HG03066 (cell line): ENCODE data around the gene ROBO1.
"Not testable (repeated sequence)": the region's sequence is repeated elsewhere in the genome, so short reads cannot be mapped to it uniquely, and the experiment has no call there.

Source experiments
- ATAC-seq: cut with Tn5 transposase; IDR thresholded peaks from one replicate; pipeline ENCODE4 v1.9.1; 2021; ENCODE audit warnings: low read depth; ENCODE audit not compliant: unreplicated experiment

Gene ROBO1

DNA sequence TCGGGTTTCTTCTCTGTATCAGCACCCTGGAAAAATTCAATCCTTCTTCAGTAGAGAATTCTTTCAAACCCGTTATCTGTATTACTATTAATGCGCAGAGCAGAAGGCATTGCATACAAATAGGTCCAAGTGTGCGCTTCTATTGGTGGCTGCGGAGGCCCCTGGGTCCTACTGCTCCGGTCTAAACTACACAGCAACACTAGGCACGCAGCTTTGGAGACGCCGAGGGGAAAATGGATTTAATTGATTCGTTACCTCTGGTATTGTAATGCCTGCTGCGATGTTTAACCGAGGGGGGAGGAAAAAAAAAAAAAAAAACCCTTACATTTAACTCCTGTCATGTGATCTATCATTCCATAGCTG, at the start of gene ROBO1:
Gene ROBO1, minus strand, starts transcription at position 94 of the 363 bp plus-strand sequence.
- ATAC-seq: no peak

DNA sequence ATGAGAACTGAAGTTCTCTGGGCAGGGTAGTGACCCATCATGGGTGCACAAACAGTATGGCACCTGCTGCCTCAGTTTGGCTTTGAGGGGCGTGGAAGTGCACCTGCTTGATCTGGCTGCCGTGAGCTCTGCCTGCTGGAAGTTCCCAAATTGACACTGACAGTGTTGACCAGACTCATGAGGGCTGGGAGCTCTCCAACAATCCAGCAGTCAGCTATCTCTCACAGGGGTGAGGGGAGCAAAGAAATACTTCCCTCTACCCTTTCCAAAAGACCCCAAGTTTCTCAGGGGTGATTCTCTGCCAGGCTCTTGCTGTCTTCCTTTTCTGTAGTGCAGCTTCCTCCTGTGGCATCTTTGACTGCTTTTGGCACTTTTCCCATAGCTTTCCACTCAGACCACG, 49.4 kb upstream of the ROBO1 start:
- ATAC-seq: no peak

DNA sequence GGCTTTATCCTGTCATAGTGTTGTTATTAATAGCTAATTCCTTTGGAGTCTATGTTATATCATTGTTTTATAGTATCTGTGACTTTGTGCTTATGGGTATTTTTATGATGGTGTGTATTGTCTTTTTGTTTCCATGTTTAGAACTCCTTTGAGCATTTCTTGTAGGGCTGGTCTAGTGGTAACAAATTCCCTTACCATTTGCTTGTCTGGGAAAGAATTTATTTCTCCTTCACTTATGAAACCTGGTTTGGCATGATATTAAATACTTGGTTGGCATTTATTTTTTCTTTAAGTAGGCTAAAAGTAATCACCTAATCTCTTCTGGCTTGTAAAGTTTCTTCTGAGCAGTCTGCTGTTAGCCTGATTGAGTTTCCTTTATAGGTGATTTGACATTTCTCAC, 47.7 kb upstream of the ROBO1 start:
- ATAC-seq: no peak

DNA sequence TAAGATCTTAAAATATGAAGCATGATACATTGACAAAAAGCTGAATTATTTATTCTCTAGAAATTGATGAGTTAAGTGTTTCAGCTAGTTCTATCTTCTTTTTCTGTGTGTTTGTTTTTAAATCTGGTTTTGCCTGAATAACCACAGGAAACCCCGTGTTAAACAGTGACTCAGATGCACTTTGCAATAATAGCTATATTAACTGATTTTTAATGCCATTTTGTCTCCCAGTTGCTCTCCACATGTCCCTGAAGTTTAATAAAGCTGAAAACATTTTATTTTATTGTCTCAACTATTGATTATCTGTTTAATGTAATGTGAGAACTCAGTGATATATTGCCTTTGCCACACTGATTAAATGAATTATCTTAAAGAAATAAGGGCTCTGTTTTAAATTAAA, 42.8 kb upstream of the ROBO1 start:
- ATAC-seq: no peak

DNA sequence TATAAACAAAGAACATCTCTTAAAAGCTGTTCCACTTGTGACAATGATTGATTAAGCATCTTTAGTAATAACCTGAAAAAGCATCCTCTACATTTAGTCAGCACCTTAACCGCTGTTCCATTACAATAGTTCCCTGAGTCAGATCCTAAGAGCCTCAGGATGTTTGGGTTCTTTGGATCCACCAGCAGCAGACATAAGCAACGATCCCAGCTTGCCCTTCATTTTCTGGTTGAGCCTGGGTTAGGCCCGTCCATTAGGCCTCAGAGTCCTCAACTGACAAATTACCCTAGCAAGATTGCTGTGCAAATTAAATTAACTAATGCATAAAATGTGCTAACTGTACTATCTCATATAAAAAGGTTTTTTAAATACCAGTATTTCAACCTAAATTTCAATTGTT, 42.3 kb upstream of the ROBO1 start:
- ATAC-seq: no peak

DNA sequence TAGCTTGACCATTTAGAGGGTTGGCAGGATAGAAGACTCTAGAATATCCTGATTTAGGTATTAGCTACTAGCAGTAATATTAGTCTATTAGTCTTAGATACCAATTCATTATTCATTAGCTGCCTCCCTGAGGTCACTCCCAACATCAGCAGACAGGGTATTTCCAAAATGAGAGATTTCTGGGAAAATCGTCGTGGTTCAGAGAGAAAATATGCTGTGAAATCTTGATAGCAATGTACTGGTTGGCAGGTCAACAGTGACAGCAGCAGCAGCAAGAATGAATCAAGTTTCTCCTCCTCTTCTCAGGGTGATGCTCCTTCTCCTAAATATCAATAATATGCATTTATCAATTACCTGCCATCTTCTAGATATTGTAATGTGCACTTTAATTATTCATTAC, 41.3 kb upstream of the ROBO1 start:
- ATAC-seq: no peak

DNA sequence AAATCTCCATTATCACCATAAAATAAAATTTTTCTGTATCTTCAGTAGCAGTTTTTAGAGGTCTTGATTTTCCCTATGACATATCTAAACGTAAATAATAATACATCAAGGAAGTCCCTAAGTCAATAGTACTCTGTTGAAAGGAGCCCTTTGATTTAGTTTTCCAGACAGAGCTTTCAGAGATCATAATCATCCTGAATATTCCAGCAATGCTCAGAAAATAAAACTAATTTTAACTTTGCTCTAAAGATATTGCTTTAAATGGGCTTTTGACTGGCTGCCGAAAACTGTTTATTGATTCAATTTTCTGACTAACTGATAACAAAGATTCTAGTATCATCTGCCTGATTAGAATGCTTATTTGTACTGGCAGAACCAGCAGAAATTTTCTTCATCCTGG, 40.7 kb upstream of the ROBO1 start:
- no peak for ATAC-seq

DNA sequence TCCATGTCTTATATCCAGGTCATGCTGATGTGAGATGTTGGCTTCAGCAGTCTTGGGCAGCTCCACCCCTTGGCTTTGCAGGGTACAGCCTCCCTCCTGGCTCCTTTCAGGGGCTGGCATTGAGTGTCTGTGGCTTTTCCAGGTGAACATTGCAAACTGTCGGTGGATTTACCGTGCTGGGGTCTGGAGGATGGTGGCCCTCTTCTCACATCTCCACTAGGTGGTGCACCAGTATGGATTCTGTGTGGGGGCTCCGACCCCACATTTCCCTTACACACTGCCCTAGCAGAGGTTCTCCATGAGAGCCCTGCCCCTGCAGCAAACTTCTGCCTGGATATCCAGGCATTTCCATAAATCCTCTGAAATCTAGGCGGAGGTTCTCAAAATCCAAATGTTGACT, 22.4 kb upstream of the ROBO1 start:
- ATAC-seq: not testable (repeated sequence)

DNA sequence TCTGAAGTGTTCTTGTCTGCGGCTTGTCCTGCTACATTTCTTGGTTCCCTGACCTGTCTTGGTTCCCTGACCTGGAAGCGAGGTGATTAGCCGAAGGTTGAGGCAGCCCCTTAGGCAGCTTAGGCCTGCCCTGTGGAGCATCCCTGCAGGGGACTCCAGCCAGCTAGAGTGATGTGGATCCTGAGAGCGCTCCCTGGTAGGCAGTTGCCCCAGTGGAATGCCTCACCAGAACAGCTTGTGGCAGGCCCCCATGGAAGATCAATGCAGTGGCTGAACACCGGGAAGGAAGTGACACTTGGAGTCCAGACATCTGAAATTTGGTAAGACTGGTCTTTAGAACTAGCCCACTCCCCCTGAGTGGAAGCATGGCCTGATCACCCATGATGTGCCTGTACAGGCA, 5.5 kb upstream of the ROBO1 start:
- no peak for ATAC-seq

DNA sequence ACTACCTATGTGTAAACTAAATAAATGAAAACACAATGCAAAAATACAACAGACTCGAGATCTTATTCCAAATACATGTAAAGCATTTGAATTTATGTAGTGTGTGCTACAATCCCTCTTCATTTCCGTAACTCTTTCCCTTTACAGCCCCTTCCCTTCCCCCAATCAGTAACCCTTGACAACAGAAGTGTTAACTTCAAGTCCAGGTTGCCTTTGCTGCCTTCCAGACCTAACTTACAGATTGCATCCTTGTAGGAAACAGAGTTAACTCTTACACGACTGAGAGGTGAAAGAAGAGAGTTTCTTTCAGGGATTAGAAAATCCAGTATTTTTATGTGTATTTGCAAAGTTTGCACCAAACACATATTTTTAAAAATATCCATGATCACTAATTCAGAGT, 1.4 kb upstream of the ROBO1 start:
- ATAC-seq: no peak

DNA sequence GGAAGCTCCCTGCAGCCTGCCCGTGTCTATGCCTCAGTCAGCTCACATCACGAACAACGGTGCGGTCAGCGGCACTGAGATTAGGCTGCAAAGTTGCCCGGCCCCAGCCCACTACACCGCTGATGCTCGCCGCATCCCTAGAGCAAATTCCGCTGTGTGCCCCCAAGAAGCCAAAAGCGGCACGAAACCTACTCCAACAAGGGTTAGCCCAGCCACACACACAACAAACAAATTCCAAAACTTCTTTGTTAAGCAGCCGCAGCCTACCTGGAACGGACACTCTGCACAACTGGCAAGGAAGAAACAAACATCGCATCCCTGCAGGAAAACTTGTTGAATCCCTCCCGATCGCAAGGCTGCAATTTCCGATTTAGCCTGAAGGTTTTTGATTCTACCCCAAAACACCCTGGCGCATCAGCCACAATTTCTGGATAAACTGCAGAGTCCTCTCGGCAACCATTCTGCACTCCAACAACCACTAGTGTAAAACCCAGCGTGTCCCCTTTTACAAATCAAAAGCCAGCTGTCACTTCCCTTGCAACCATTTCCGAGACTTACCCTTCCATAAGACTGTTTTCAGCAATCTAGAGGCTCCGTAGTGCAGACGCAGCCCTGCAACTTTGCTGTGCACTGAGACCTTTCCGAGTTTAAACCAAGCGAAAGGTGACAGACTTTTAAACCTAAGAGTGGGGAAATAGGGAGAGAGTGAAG, 449 bp downstream of the ROBO1 start:
- no peak for ATAC-seq

DNA sequence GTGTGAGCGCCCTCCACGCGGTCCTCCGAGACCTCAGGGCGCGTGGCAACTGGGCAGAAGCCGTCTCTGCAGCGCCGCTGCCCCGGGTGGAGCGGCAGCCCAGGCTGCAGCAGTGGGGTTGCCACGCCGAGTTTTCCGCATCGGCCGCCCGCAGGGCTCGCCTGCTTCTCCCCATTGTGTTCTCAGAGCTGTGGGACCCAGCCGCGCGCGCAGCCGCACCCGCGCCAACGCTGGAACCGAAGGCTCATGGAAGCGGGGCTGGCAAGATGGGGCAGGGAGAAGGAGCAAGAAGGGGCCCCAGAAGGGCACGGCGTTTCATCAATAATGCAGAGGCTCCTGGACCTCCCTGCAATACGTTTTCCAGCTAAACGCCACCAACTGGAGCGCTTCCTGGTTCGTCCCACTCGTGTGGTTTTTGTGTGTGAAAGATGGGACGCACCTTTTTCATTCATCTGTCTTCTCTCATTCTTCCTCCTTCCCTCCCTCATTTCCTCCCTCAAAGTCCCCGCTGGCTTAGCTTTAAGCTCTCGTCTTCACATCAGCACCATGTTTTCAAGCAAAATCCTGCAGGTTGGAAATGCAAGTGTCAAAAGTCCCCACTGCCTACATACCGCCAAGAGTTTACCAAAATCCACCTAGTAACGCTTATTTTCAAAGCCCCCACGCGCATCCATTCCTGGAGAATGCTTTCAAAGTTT, 1.2 kb downstream of the ROBO1 start:
- no peak for ATAC-seq

DNA sequence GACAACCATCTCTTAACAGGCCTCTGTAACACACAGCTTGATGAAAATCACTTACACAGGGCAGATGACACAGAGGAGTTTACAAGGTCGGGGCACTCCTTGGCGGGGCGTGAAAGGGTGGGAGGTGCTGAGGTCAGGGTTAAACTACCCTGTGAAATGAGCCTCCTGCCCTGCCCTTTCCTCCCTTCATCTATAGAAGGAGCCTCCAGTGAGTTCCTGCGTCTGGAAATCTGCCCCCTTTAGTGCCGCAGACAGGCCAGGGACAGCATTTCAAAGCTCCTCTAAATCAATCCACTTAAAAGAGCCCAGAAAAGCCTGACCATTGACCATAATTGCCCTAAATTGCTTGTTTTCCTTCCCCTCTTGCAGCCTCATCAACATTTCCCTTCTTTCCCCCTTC, 1.9 kb downstream of the ROBO1 start:
- ATAC-seq: no peak

DNA sequence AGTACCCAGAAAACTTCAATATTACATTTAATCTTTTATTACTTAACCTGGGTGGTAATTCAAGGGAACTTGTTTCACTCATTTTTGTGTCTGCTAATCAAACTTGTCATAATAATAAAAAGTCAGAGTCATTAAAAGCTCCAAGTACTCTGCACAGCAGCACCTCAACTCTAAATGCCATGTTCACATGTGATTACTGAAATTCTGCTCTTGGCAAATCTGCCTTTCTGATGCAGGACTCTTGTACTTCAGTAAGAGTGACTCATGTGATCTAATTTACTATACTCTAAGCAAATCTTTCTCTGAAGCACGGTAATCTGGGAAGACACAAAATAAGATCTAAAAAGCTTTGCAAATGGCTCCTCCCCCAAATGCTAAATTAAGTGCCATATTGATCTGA, 6.4 kb downstream of the ROBO1 start:
- no peak for ATAC-seq

DNA sequence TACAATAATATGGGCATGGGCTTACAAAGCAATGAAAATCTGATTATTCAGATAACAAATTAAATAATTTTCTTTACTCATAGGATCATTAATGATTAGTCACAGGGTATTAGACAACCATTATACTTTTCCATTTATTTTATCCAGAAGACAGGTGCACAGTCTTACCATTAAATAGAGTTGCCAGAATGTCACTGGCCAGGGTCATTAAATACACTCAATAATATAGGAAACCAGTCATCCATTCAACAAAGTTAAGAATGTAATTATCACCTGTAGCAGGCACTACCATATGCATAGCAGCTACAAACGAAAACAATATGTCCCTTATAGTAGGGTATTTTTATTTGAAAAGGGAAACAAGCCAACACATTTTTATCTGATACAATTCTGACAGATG, 16.1 kb downstream of the ROBO1 start:
- no peak for ATAC-seq

DNA sequence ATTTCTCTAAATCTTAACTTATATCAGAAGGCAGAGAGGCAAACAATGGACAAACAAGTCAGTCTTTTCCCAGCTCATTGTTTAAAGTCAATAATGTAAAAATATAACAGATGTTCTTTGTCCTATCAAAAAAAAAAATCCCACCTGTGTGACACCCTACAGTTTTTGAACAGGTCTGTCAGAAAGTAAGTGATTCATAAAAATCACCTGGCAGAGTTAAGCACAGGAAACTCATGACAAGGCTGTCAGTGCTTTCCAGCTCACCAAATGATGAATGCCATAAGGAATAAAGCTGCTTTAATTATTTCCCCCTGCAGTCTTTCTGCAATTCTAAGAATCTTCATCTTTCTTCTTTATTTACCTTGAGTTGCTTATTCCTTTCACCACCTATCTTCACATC, 30.3 kb downstream of the ROBO1 start:
- ATAC-seq: no peak

DNA sequence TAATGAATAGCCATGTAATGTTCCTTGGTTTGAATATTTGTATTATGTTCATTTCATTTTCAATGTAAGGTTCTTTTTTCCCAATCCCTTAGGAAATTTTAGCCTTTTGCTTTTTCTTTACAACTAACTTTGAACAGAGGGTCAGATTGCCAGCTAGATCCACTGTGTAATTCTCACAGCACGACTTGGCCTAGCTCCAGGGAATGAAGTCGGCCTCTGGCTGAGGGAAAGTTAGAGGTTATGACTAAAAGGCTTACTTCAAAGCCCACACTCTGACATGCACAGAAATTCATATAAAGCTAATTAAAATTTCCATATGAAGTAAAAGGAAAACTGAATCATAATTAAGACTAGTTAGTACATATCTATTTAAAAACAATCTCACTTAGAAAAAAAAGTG, 38.7 kb downstream of the ROBO1 start:
- ATAC-seq: no peak

DNA sequence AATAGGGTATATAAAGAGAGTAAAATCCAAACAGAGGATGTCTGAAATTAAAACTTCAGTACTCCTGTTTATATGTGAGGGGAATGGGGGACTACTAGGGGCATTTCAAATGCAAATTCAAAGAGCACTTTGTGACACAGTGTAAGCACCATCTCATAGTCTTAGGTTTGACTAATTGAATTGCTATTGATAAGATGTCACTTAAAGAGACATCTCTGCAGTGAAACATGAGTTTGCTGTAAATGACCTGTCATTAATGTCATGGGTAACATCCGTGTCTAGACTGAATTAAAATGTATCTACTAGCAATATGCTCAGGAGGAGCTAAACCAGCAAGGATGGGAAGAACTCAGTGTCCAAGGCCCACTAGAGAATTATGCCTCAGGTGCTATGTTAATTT, 41.0 kb downstream of the ROBO1 start:
- ATAC-seq: no peak

DNA sequence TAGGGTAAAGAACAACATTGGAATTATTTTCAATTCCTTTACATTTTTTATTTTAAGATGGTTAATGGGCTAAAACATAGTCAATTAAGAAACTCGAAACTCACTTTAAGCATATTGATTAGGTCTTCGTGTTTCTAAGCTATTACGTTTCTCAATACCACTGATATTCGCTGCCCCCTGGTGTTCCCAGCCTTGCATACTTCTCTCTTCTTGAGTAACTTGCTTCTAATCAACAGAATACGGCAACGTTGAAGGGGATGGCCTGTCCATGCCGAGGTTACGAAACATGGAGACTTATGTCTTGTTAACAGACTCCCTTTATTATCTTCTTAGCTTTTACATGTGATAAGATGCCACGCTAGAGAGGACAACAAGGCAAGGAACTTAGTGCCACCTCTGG, 43.6 kb downstream of the ROBO1 start:
- ATAC-seq: no peak

DNA sequence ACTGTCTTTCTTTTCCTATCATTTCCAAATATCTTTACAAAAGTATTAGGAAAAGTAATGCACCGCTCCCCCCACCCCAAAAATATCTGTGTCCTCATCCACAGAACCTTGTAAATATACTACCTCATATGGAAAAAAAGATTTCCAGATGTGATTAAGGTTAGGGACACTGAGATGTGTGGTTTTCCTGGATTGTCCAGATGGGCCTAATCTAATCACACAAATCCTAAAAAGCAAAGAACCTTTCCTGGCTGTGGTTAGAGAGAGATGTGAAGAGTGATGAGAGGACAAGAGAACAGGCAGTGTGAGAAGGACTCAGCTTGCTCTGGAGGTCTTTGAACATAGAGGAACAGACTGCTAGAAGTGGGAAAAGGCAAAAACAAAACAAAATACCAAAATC, 77.7 kb downstream of the ROBO1 start:
- no peak for ATAC-seq

DNA sequence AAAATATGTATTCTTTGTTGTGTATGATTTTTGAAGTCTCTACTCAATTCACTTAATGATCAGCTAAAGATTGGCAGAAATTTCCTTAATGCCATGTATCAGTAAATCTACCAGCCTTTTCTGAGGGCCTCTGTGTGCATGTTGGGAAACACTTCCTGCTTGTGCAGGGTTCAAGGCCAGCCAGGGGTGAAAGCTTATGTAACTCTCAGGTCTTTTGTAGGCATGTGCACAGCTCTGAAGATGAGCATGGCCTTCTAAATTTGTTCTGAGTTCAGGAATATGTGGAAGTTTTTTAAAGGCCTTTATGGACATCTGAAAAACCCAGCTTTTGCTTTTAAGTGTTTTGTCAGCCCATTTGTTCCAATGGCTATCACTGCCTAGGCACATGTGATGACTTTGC, 82.7 kb downstream of the ROBO1 start:
- no peak for ATAC-seq

DNA sequence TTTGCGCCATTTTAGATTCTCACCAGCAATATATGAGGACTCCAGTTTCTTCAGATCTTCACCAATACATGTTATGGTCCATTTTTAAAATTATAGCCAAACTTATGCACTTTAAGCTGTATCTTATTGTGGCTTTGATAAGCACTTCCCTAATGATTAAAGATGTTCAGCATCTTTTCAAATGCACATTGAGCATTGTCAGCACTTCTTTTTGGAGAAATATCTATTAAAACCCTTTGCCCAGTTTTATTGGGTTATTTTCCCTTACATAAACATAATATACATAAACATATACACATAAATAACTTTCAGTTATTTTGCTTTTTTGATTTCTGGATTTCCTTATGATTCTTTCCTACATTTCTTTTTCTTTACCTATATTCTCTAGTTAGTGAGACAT, 83.8 kb downstream of the ROBO1 start:
- no peak for ATAC-seq

DNA sequence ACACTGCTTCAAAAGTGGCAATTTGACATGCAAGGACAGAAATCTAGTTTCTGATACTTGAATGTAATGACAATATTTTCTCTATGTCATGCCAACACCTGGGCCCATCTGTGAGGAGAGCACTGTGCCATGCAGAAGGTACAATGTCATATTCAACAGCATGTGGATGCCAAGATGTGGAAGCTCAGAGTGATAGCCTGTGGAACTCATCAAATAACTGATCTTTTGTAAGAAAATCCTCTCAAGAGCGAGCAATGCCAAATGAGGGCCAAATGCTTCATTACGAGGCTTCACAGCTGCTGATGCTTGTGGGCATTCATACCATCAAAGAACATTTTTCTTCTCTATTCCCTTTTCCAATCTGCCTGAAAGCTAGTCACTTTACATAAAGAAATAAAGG, 95.1 kb downstream of the ROBO1 start:
- ATAC-seq: no peak
